A673 (cell line): ENCODE results near the gene CHRNA9.

ENCODE experiments used
- CTCF ChIP-seq: fragments of 300-800, 200-600 bp; sonication (generic); conservative IDR thresholded peaks from 2 replicates; pipeline ENCODE4 v1.5.1; 2017; ENCODE audit warnings: low read depth, mild to moderate bottlenecking, antibody characterized with exemption, low read length, moderate library complexity, mixed read lengths
- EZH2 ChIP-seq: fragments of 200-600 bp; sonication (generic); IDR thresholded peaks from 2 replicates; pipeline ENCODE4 v1.6.1; 2017; ENCODE audit warnings: borderline replicate concordance, low read depth, mild to moderate bottlenecking, mixed read lengths, antibody characterized with exemption, low read length; ENCODE audit not compliant: poor library complexity, severe bottlenecking

- TF ChIP-seq CTCF (no peak), EZH2 (no peak)
These were observed 67.4 kb downstream of the CHRNA9 start for GRCh38 chr4:40402556-40402955.
